GM12878 (cell line): ENCODE measurements around the gene MRPL54. TPM values are rescaled to one million over a fixed set of nuclear protein-coding genes. Genes with fewer than 3 reads are reported as not detected.
A peak's percentile ranks its signal among the peaks of the same experiment; 100 is the strongest.

Source experiments
- ATF2 ChIP-seq: IDR thresholded peaks from 2 replicates; pipeline ENCODE4 v1.6.1; 2012; ENCODE audit warnings: low read length, inconsistent platforms
- BCLAF1 ChIP-seq: fragments of 450-650 bp; IDR thresholded peaks from 2 replicates; pipeline ENCODE4 v1.6.1; 2017; ENCODE audit warnings: antibody characterized with exemption, mild to moderate bottlenecking, moderate library complexity
- CBFB ChIP-seq: IDR thresholded peaks from 2 replicates; pipeline ENCODE4 v1.6.1; 2016; ENCODE audit warnings: antibody characterized with exemption, low read depth
- CUX1 ChIP-seq: IDR thresholded peaks from 2 replicates; pipeline ENCODE4 v1.6.1; 2012; ENCODE audit warnings: improper control_type of control experiment, low read depth, low read length; ENCODE audit not compliant: insufficient replicate concordance
- GATAD2B ChIP-seq: fragments of 450-650 bp; conservative IDR thresholded peaks from 2 replicates; pipeline ENCODE4 v1.6.1; 2017; ENCODE audit warnings: low read depth, mild to moderate bottlenecking, moderate library complexity
- MEF2B ChIP-seq: fragments of 450-650 bp; IDR thresholded peaks from 2 replicates; pipeline ENCODE4 v1.6.1; 2018; ENCODE audit warnings: mild to moderate bottlenecking, moderate library complexity; ENCODE audit not compliant: partially characterized antibody, poor library complexity, severe bottlenecking
- MLLT1 ChIP-seq: fragments of 450-650 bp; IDR thresholded peaks from 2 replicates; pipeline ENCODE4 v1.6.1; 2016; ENCODE audit warnings: mild to moderate bottlenecking
- MYC ChIP-seq: IDR thresholded peaks from 2 replicates; pipeline ENCODE4 v1.6.1; 2011; ENCODE audit warnings: mild to moderate bottlenecking, low read length, moderate library complexity, inconsistent platforms; ENCODE audit not compliant: insufficient read depth, insufficient replicate concordance, insufficient read length, severe bottlenecking
- NFYA ChIP-seq: IDR thresholded peaks from 2 replicates; pipeline ENCODE4 v1.6.1; 2011; ENCODE audit warnings: low read depth, mild to moderate bottlenecking, low read length, improper control_type of control experiment, borderline replicate concordance
- NFYB ChIP-seq: IDR thresholded peaks from 2 replicates; pipeline ENCODE4 v1.6.1; 2011; ENCODE audit warnings: low read depth, mild to moderate bottlenecking, low read length, improper control_type of control experiment, moderate library complexity; ENCODE audit not compliant: insufficient read depth
- NR2F1 ChIP-seq: fragments of 450-650 bp; conservative IDR thresholded peaks from 2 replicates; pipeline ENCODE4 v1.6.1; 2017; ENCODE audit warnings: mild to moderate bottlenecking
- SREBF1 ChIP-seq: IDR thresholded peaks from 2 replicates; pipeline ENCODE4 v1.6.1; 2012; ENCODE audit warnings: mild to moderate bottlenecking, low read length
- TAF1 ChIP-seq: IDR thresholded peaks from 2 replicates; pipeline ENCODE4 v1.6.1; 2011; ENCODE audit warnings: mild to moderate bottlenecking, low read depth, low read length, borderline replicate concordance
- ZNF207 ChIP-seq: fragments of 450-650 bp; IDR thresholded peaks from 2 replicates; pipeline ENCODE4 v1.6.1; 2014; ENCODE audit warnings: antibody characterized with exemption, mild to moderate bottlenecking, borderline replicate concordance
- ZZZ3 ChIP-seq: IDR thresholded peaks from 2 replicates; pipeline ENCODE4 v1.6.1; 2011; ENCODE audit warnings: low read depth; ENCODE audit not compliant: control insufficient read depth, insufficient read length
- polyA plus RNA-seq, 11 experiments: library from polyadenylated mRNA; depleted of rRNA in 4 of 11; unstranded in 6 of 11; stranded (reverse) in 5 of 11; fragments of >200 nt; fragmentation: Nextera tagmentation in 4 of 11; fragmentation: Illumina TruSeq in 1 of 11; extraction: Ambion mirVana in 4 of 11; extraction: Trizol in 1 of 11; gene quantifications; 1 replicate in 1 of 11; 2 replicates in 10 of 11; pipeline versions ENCODE4 v1.2.1 to v1.2.3, GENCODE V29; 2011 to 2016; ENCODE audit warnings: inconsistent platforms in 2 of 11, missing spikeins in 2 of 11, low read depth in 1 of 11
- total RNA-seq, 4 experiments: library from RNA; depleted of rRNA in 3 of 4; stranded (reverse); fragments of >200 nt in 3 of 4; fragmentation: Illumina TruSeq in 1 of 4; extraction: Trizol in 1 of 4; gene quantifications; 2 replicates each; pipeline versions ENCODE4 v1.2.1 to v1.2.3, GENCODE V29; 2013 to 2021
- TF ChIP-seq, protein P1 (sequence below): fragments of 450-650 bp; IDR thresholded peaks from 2 replicates; pipeline ENCODE4 v1.6.1; 2017; ENCODE audit warnings: borderline replicate concordance

MRPL54 gene
- total and polyA plus RNA-seq, 10 of the 15 experiments (the other 5 are each of a cell fraction or from before 2014, with no cell fraction given) = 3.1 to 98.7 (median 75.2) TPM

- TF ChIP-seq CUX1 (no peak), BCLAF1 (no peak), ATF2 (no peak), TAF1 (peak; percentile 35; the same call in 1 of the 2 replicates), MYC (no peak), CBFB (0 out of 2 replicates have a peak, but pooled peaks have one; percentile 51), NR2F1 (no peak), SREBF1 (peak; percentile 79), ZZZ3 (no peak), MLLT1 (peak; percentile 93), ZNF207 (peak; percentile 97; the same call in 1 of the 2 replicates), MEF2B (no peak), NFYB (no peak), NFYA (no peak), GATAD2B (peak; percentile 74; the same call in 1 of the 2 replicates)
- TF ChIP-seq, protein P1, sequence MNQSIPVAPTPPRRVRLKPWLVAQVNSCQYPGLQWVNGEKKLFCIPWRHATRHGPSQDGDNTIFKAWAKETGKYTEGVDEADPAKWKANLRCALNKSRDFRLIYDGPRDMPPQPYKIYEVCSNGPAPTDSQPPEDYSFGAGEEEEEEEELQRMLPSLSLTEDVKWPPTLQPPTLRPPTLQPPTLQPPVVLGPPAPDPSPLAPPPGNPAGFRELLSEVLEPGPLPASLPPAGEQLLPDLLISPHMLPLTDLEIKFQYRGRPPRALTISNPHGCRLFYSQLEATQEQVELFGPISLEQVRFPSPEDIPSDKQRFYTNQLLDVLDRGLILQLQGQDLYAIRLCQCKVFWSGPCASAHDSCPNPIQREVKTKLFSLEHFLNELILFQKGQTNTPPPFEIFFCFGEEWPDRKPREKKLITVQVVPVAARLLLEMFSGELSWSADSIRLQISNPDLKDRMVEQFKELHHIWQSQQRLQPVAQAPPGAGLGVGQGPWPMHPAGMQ = no peak
These were observed 926 bp upstream of the MRPL54 start, which contains the start of gene APBA3 (continued) for GRCh38 chr19:3761382-3762129.
